NCI-H226 (cell line): ENCODE measurements around the gene AP4S1.

Experiments
- DNase-seq: peaks from one replicate; pipeline ENCODE4 v3.0.0-alpha.2; 2015

The AP4S1 gene

GRCh38 chr14:31139301-31139847 lies 113.9 kb downstream of the AP4S1 start:
- DNase-seq, result no peak

GRCh38 chr14:31142455-31143087 lies 117.1 kb downstream of the AP4S1 start:
- DNase-seq, result no peak
